ENCODE results near the gene SLC19A1.
"Not testable (repeated sequence)": the region's sequence is repeated elsewhere in the genome, so short reads cannot be mapped to it uniquely, and the experiment has no call there.

Gene SLC19A1

GRCh38 chr21:45533361-45533845, 8.8 kb downstream of the SLC19A1 start:
- DNase-seq (ENCODE audit: low read depth, low spot score): no peak

- no peak for DNase-seq (ENCODE audit: low read depth, low spot score)
These were observed 9.3 kb downstream of the SLC19A1 start for GRCh38 chr21:45532826-45533360.

- no peak for DNase-seq (ENCODE audit: low read depth, low spot score)
These were observed 10.6 kb downstream of the SLC19A1 start for GRCh38 chr21:45531393-45532215.

- not testable (repeated sequence) for DNase-seq (ENCODE audit: low read depth, low spot score)
These were observed 11.2 kb downstream of the SLC19A1 start for GRCh38 chr21:45531114-45531392.

GRCh38 chr21:45530423-45531113, 11.7 kb downstream of the SLC19A1 start:
- DNase-seq (ENCODE audit: low read depth, low spot score): no peak

- DNase-seq (ENCODE audit: low read depth, low spot score): no peak
These were observed 12.3 kb downstream of the SLC19A1 start for GRCh38 chr21:45529785-45530422.

- DNase-seq (ENCODE audit: low read depth, low spot score): no peak
These were observed 13.1 kb downstream of the SLC19A1 start for GRCh38 chr21:45528981-45529784.

- DNase-seq (ENCODE audit: low read depth, low spot score): no peak
These were observed 14.1 kb downstream of the SLC19A1 start for GRCh38 chr21:45528028-45528705.

- DNase-seq (ENCODE audit: low read depth, low spot score): not testable (repeated sequence)
These were observed 14.9 kb downstream of the SLC19A1 start for GRCh38 chr21:45527151-45527999.

GRCh38 chr21:45525910-45526306, 16.3 kb downstream of the SLC19A1 start:
- DNase-seq (ENCODE audit: low read depth, low spot score): no peak

- DNase-seq (ENCODE audit: low read depth, low spot score): no peak
These were observed 16.9 kb downstream of the SLC19A1 start for GRCh38 chr21:45525153-45525909.

GRCh38 chr21:45524756-45525152, 17.5 kb downstream of the SLC19A1 start:
- DNase-seq (ENCODE audit: low read depth, low spot score): no peak

- DNase-seq (ENCODE audit: low read depth, low spot score): no peak
These were observed 18.7 kb downstream of the SLC19A1 start for GRCh38 chr21:45523411-45524101.

- DNase-seq (ENCODE audit: low read depth, low spot score): no peak
These were observed 19.3 kb downstream of the SLC19A1 start for GRCh38 chr21:45522986-45523385.

- no peak for DNase-seq (ENCODE audit: low read depth, low spot score)
These were observed 19.9 kb downstream of the SLC19A1 start for GRCh38 chr21:45522381-45522780.

- DNase-seq (ENCODE audit: low read depth, low spot score): no peak
These were observed 21.0 kb downstream of the SLC19A1 start for GRCh38 chr21:45521241-45521640.

GRCh38 chr21:45519182-45519581, 23.1 kb downstream of the SLC19A1 start:
- DNase-seq (ENCODE audit: low read depth, low spot score): no peak

GRCh38 chr21:45518742-45519141, 23.5 kb downstream of the SLC19A1 start:
- no peak for DNase-seq (ENCODE audit: low read depth, low spot score)
